Right lobe of liver (tissue), 6 donors: Measurements from ENCODE around the gene KRT72. TPM values are rescaled to one million over a fixed set of nuclear protein-coding genes. Genes with fewer than 3 reads are reported as not detected.

ENCODE experiments used
- ATAC-seq, 4 donors: fragments of 200-7000 bp; cut with Tn5 transposase; one replicate each; pipeline ENCODE4 v1.9.1; 2020; ENCODE audit warnings: mild to moderate bottlenecking in 4 of 4, moderate library complexity in 4 of 4
- DNase-seq, 3 donors: peaks; one replicate each; pipeline ENCODE4 v3.0.0-alpha.2; 2020
- H3K27ac ChIP-seq, 3 donors: fragments of 200-600 bp; one replicate each; pipeline ENCODE4 v1.8.0; 2022
- H3K27me3 ChIP-seq, 2 donors: fragments of 200-600 bp; one replicate each; pipeline ENCODE4 v1.8.0; 2022
- H3K36me3 ChIP-seq, 4 donors: fragments of 200-600 bp; sonication (generic) in 1 of 4; one replicate each; pipeline versions ENCODE4 v1.5.1 to v1.8.0; 2017 to 2022; ENCODE audit warnings: control low read depth in 1 of 4
- H3K4me1 ChIP-seq, 4 donors: fragments of 200-600 bp; sonication (generic) in 1 of 4; one replicate each; pipeline versions ENCODE4 v1.5.1 to v1.8.0; 2017 to 2022; ENCODE audit warnings: control low read depth in 1 of 4
- H3K4me3 ChIP-seq, 3 donors: fragments of 200-600 bp; one replicate each; pipeline ENCODE4 v1.8.0; 2022
- H3K9me3 ChIP-seq, 4 donors: fragments of 200-600 bp; sonication (generic) in 1 of 4; one replicate each; pipeline versions ENCODE4 v1.5.1 to v1.8.0; 2017 to 2022; ENCODE audit warnings: control low read depth in 1 of 4
- POLR2A ChIP-seq: fragments of 450-650 bp; IDR thresholded peaks from one replicate; pipeline ENCODE4 v1.6.1; 2017; ENCODE audit warnings: antibody characterized with exemption, mild to moderate bottlenecking
- WGBS: methylation state at CpG from one replicate; pipeline ENCODE4 v1.1.6; 2018; ENCODE audit warnings: low coverage, low lambda C conversion rate; ENCODE audit not compliant: insufficient coverage; ENCODE audit errors: missing lambda C conversion rate; 5-methylcytosine and 5-hydroxymethylcytosine counted together
- intact Hi-C, 2 donors: fragments of 100-400 bp; cut with DNase I; formaldehyde crosslinking; loops; one replicate each; pipeline versions ENCODE4 v1.11.2 to v1.14.1; 2022
- total RNA-seq, 6 experiments: library from RNA; depleted of rRNA in 2 of 6; stranded (reverse); fragments of >200 nt in 2 of 6; fragmentation: NEBNext Ultra II Directional in 3 of 6; extraction: Animal tissue kit (Norgen Biotek cat#: 25700) in 3 of 6; gene quantifications; one replicate each; pipeline versions ENCODE4 v1.1.0 to v1.2.4, GENCODE V29; 2016 to 2023
- TF ChIP-seq, protein P1 (sequence below), 4 donors: fragments of 200-600 bp in 3 of 4; fragments of 450-650 bp in 1 of 4; IDR thresholded peaks; one replicate each; pipeline versions ENCODE4 v1.5.1 to v1.8.0; 2016 to 2022; ENCODE audit warnings: antibody characterized with exemption in 4 of 4, mild to moderate bottlenecking in 2 of 4
- donor health status: DM: no; HTN: yes; CAD: no.
- donor health status: DM: no; HTN: no; CAD: no.
- donor health status: DM: no; HTN: no; CAD: no.
- donor health status: DM: no; HTN: yes; CAD: no.
- donor health status: DM: no; HTN: yes; CAD: no.

Gene KRT72
- total RNA-seq, 6 experiments from 2014 or later: not detected

DNA sequence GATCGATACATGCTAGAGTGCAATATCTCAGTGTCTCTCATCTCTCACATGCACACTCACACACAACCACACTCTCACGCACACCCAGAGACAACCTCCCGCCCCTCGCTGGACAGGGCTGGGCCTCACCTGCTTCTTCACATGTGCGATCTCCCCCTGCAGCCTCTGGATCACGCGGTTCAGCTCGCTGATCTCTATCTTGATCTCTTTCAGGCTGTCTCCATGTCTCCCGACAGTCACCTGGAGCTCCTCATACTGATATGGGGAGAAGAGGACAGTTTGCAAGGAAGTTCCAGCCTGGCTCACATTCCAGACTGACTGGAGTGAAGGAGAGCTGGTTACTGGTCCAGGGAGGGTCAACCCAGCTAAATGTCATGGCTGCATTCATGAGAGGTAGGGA lies 46.3 kb upstream of the KRT72 start:
- Histone ChIP-seq H3K4me3 (no peak overlapping the region), H3K27ac (no peak overlapping the region), H3K36me3 (no peaks in the 10 kb centered on the region), H3K4me1 (no peaks in the 10 kb centered on the region), H3K27me3 (no peaks in the 10 kb centered on the region), H3K9me3 (no peaks in the 10 kb centered on the region)
- TF ChIP-seq, protein P1, sequence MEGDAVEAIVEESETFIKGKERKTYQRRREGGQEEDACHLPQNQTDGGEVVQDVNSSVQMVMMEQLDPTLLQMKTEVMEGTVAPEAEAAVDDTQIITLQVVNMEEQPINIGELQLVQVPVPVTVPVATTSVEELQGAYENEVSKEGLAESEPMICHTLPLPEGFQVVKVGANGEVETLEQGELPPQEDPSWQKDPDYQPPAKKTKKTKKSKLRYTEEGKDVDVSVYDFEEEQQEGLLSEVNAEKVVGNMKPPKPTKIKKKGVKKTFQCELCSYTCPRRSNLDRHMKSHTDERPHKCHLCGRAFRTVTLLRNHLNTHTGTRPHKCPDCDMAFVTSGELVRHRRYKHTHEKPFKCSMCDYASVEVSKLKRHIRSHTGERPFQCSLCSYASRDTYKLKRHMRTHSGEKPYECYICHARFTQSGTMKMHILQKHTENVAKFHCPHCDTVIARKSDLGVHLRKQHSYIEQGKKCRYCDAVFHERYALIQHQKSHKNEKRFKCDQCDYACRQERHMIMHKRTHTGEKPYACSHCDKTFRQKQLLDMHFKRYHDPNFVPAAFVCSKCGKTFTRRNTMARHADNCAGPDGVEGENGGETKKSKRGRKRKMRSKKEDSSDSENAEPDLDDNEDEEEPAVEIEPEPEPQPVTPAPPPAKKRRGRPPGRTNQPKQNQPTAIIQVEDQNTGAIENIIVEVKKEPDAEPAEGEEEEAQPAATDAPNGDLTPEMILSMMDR (IDR thresholded peaks at IDR 0.05): no peak
- TF ChIP-seq POLR2A: no peak
- 93% methylated on average over 9 of the region's 9 CpGs for WGBS
- DNase-seq: no peak
- intact Hi-C loops: no loop called here
- ATAC-seq: no peak

DNA sequence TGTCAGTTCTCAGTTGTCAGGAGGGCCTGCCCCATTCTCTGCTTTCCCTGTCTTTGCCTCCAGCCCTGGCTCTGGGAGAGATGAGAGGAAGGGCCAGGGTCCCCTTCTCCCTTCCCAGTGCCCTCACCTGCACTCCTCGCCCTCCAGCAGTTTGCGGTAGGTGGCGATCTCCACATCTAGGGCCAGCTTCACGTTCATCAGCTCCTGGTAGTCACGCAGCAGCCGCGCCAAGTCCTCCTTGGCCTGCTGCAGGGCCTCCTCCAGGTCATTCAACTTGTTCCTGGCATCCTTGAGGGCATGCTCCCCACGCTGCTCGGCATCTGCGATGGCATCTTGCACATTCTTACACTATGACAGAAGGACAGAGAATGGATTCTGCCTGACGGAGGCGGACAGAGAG lies 45.4 kb upstream of the KRT72 start:
- Histone ChIP-seq H3K4me1 (no peaks in the 10 kb centered on the region), H3K27me3 (no peaks in the 10 kb centered on the region), H3K4me3 (no peak overlapping the region), H3K36me3 (no peaks in the 10 kb centered on the region), H3K9me3 (no peaks in the 10 kb centered on the region), H3K27ac (no peak overlapping the region)
- ATAC-seq (no peak), DNase-seq (no peak)
- intact Hi-C loops: no loop called here
- WGBS: 91% methylated on average over 6 of the region's 12 CpGs
- TF ChIP-seq, protein P1 (IDR thresholded peaks at IDR 0.05): no peak
- TF ChIP-seq POLR2A: no peak

DNA sequence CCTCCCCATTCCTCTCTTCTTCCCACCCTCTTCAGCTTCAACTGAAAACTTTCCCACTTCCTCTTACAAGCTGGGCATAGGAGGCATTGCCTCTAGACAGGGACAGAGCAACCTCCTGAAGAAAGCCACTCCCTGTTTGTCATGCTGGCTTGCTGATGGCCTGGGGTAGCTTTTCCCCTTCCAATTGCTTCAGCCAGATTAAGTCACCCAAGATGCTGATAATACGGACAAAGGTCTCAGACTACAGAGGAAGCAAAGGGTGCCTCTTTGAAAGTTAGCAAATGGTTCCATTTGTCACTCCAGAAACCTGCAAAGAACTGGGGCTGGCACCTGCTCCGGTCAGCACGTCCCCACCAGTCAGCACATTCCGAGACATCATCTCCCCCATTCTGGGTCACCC lies 44.7 kb upstream of the KRT72 start:
- TF ChIP-seq POLR2A: no peak
- TF ChIP-seq, protein P1 (IDR thresholded peaks at IDR 0.05): no peak
- intact Hi-C loops: no loop called here
- H3K4me3 ChIP-seq: no peak overlapping the region
- no peaks in the 10 kb centered on the region for H3K4me1 ChIP-seq
- H3K27me3 ChIP-seq: no peaks in the 10 kb centered on the region
- no peaks in the 10 kb centered on the region for H3K36me3 ChIP-seq
- no peaks in the 10 kb centered on the region for H3K9me3 ChIP-seq
- no peak for ATAC-seq
- no peak for DNase-seq
- no peak overlapping the region for H3K27ac ChIP-seq
- no CpG with 5 or more reads among the region's 4 CpGs for WGBS

DNA sequence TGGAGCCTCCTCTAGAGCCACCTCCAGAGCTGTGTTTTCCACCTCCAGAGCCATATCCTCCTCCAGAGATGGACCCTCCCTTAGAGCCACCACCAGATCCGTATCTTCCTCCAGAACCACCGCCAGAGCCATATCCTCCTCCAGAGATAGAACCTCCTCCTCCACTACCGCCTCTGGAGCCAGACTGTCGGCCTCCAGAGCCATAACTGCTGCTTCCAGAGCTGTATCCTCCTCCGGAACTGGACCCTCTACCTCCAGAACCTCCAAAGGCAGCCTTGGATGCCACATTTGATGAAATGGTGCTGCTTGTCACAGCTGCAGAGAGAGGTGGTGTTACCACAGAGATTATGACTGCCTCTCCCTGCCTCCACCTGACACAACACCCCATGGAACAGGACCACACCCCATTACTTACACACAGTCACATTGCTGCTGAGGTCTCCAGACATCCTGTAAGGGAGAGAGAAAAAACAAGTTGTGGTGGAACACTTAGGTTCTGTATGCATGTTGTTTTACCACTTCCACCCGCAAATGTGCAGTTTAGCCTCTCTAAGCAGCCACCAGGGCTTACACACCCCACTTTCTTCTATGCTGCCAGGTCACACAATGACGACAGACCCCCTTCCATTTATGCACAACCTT lies 44.0 kb upstream of the KRT72 start:
- H3K9me3 ChIP-seq: no peaks in the 10 kb centered on the region
- WGBS: 31% methylated on average over 7 of the region's 7 CpGs
- no peaks in the 10 kb centered on the region for H3K27me3 ChIP-seq
- DNase-seq (no peak), ATAC-seq (peak in 2 of 4 donors; percentile 13 to 20)
- no peak overlapping the region for H3K27ac ChIP-seq
- no peak overlapping the region for H3K4me3 ChIP-seq
- intact Hi-C loops: no loop called here
- no peaks in the 10 kb centered on the region for H3K36me3 ChIP-seq
- H3K4me1 ChIP-seq: no peaks in the 10 kb centered on the region
- TF ChIP-seq POLR2A: no peak
- TF ChIP-seq, protein P1 (IDR thresholded peaks at IDR 0.05): no peak

DNA sequence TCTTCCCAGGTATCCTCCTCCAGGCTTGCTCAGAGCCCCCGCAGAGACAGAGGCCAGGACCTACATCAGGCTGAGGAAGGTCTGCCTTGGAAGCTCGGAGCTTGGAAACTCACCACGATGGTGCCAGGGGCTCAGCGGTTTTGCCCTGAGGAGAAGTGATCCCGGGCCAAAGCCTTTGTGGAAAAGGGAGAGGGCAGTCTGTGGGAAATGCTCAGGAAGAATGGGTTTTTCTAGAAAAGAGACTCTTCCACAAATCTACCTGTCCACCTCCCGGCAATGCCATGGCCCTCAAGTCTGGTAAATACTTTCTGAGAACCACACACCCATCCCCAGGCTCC lies 42.8 kb upstream of the KRT72 start:
- Histone ChIP-seq H3K27me3 (no peaks in the 10 kb centered on the region), H3K4me1 (no peaks in the 10 kb centered on the region), H3K27ac (no peak overlapping the region), H3K36me3 (no peaks in the 10 kb centered on the region), H3K4me3 (no peak overlapping the region), H3K9me3 (no peaks in the 10 kb centered on the region)
- no peak for TF ChIP-seq POLR2A
- TF ChIP-seq, protein P1 (IDR thresholded peaks at IDR 0.05): no peak
- ATAC-seq (no peak), DNase-seq (no peak)
- 50% methylated on average over 1 of the region's 6 CpGs for WGBS
- intact Hi-C loops: no loop called here
